ENCODE results near the gene SCUBE3.

SCUBE3 gene

DNA sequence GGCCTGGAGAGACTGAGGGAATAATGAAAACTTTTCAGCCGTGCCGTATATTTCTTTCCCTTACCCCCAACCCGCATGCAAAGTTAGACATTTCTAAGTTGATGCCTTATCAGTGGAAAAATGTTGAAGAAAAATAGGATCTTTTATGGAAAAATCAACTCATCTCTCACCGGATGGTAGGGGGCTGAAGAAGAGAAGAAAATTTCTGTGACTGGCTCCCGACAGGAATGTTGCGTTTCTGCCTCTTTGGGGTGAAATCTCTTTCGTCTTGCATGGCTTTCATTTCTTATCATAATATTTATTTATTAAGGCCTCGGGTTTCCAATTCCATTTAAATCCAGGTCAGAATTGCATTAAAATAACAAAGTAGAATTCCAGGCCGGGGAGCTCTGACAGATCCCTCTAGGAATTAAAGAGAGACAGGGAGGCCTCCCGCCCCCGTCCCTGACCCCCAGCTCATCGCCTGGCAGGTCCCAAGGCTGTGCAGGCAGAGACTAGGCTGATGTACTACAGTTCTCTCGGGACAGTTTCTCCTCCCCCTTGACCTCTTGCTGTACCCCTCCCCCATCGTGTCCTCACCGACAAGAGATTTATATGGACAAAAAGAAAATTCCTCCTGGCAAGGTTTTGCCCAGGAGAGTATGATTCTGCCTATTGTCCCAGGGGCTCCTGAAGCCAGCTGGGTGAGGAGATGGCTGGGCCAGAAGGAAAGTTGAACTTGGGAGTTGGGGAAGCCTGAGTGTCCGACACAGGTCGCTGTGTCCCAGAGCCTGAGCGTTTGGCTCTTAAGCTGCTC is 1.3 kb downstream of the SCUBE3 start:
- DNase-seq: no peak

DNA sequence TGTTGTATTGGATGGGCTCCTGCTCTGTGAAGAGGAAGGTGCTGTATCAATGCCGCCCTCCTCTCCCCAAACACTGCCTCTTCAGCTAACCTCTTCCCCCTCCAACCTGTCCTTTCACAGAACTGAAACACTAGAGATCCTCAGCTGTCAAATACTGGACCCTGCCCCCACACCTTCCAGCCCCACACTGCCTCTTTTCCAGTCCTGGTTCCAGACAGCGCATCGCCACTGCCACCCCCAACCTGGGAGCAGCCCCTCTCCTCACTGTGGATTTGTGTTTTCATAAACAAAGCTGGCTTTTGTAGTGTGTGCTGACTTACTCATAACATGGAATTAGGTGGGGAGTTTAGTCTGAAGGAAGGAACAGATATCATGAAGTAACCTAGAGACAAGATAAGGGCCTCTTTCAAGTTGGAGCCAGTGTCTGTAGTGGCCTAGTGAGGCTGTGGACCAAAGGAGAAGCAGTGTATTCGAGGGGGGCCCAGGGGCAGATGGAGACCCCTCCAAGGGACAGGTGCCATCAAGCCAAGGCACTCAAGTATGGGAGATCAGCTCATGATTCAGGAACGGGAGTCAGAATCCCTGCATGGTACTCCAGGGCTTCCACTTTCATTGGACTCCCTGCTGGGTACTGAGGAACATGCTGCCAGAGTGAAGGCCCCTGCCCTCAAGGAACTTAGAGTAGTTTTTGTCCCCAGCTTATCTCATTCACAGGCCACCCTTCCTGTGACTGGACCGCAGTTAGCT is 2.1 kb downstream of the SCUBE3 start:
- DNase-seq: no peak

DNA sequence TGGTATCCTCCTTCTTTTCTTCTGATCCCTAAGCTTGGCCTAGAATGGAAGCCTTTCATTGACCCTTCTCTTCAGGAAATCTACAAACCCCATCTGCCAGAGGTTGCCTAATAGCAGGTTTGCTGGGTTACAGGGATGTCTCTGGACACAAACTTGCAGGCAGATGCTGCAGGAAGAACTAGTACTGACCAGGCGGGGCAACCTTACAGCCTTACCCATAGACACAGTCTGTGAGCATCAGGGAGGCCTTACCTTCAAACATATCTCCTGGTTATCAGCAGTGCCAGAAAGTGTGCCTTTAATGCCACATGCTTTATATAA is 2.6 kb downstream of the SCUBE3 start:
- DNase-seq: no peak

DNA sequence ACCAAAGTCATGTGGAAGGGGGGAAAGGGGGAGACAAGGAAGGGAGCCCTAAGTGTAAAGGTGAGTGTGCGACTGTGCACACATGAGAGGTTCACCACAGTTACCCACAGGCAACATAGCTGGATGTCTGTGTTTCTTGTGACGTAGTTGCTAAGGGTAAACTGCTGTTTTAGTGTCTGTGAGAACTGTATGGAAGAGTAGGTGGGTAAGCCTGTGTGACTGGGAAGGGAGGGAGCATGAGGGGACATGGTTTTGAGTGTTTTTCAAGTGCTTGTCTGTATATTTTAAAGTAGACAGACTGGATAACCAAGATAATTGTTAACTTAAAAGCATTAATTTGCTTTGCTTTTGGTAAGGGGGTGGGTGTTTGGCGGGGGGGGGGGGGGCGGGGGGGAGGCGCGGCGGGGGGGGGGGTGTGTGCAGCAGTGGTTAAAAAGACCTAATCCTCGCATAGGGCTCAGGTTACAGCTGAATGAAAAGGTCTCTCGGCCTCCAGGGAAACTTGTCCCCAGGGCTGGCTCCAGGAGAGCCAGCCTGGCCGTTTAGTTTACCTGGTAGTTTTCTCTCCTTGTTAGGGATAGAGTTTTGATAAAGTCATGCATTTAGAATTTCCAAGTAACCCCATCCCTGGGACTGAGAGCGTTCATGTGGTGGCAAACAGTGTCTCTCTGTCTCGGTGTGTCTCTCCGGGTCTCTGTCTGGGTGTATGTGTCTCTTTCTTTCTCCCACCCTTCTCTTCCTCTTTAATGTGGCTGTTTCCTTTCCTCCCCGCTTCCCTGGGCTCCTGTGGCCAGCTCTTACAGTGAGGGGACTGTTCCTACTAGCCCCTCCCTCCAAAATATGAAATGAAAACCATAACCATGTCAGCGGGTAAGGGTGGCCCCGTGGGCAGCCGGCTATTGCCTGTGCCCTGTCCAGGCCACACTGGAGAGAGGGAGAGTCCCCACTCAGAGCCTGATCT is 3.4 kb downstream of the SCUBE3 start:
- no peak for DNase-seq

DNA sequence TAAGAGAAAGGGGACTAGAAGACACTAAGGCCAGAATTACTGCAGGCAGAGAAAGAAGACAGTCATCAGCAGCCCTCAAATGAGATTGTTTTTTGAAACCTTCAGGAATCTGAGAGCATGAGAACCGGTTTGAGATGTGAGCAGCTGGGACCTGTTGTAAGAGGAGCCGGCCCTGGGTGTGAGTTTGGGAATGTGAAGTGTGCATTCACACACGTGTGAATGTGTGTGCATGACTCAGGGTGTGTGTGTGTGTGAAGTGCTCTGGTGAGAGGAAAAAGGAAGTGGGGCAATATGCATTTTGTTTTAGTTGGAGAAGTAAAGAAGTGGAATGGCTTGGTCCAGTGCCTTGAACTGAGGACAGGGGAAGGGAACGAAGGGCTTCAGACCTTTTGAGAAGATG is 4.3 kb downstream of the SCUBE3 start:
- no peak for DNase-seq

DNA sequence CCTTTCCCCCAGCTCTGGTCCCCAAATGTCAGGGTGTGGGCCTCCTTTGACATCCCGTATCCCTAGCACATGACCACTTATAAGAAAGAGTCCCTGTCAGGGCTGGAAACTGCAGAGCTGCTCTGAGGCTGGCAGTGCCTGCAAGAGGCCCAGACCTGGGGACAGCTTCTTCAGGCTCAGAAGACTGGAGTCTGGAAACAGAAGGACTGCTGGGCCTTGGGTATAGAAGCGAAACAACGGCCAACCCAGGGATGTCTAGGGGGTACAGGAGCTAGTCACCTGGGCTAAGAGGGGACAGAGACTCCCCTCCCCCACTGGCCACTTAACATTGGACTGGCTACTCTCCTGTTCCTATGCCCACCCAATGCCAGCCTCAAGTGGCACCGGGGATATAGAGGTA is 4.7 kb downstream of the SCUBE3 start:
- DNase-seq: no peak

DNA sequence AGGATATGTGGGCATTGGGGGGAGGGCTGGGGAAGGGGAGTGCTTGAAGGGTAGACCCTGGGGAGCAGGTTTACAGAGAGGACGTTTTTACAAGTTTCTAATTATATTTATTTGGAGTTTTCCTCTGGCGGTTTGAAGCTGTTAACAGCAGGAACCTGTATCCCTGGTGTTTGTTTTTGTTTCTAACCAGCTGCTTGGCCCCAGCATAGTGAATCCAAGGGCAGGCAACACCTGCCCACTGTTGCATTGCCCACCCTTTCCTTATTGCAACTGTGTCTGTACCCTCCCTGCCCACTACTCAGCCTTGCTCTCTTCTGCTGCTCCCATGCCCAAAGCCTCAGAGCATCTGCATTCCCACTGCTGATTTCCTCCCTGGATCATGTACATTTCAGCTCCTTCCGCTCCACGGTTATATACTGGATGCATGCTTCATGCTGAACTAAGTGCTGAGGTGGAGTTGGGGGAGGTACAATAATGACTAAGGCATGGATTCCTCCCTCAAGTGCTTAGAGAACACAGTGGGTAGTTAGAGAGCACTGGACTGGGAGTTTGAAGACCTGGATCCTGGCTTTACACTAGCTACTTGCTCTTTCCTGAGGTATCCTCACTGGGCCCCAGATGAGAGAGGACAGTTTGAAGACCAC is 6.0 kb downstream of the SCUBE3 start:
- no peak for DNase-seq

DNA sequence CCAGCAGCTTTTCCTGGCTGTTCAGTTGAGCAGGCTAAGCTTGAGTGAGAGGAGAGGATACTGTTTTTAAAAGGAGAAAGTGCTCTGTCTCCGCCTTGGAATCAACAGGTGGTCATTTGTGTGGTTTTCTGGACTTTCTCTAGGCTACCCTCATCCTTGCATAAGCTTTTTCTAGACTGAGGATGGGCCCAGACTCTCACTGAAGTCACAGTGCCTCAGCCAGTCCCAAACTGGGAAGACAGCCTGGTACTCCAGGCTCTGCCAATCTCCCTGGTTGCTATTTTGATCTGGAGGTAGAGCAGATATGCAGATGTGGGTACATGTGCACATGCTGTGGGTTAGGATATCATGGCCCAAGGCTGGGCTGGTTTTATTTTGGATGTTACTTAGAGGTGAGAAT is 7.0 kb downstream of the SCUBE3 start:
- DNase-seq: no peak

DNA sequence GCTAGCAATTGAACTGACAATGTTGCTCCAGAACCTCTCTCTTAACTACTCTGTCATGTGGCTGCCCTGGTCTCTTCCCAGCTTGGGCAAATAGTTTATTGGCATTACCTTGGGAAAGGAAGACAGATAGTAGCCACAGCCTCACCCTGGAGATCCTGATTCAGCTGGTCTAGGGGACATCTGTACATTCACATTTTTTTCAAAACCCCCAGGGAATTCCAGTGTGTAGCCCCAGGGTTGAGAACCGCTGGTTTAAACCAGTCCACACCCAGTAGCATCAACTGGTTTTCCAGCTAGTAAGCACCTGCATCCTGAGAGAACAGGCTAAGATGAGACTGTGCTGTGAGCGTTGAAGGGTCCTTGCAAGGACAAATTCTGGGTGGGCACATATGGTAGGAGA is 9.6 kb downstream of the SCUBE3 start:
- no peak for DNase-seq

DNA sequence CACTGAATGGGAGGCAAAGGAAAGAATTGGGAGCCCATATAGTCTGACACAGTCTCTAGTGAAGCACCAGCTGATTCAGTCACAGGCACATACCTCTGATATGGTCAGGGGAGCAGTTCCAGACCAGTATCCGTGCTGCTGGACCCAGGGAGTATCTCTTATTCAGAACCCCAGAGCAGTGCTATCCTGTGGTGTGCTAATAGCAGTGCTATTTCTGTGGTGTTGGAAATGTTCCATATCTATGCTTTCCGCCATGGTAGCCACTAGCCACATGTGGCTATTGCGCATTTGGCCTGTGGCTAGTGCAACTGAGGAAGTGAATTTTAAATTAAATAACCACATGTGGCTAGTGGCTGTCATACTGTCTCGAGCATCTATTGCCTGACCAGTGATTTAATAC is 11.0 kb downstream of the SCUBE3 start:
- DNase-seq: no peak

DNA sequence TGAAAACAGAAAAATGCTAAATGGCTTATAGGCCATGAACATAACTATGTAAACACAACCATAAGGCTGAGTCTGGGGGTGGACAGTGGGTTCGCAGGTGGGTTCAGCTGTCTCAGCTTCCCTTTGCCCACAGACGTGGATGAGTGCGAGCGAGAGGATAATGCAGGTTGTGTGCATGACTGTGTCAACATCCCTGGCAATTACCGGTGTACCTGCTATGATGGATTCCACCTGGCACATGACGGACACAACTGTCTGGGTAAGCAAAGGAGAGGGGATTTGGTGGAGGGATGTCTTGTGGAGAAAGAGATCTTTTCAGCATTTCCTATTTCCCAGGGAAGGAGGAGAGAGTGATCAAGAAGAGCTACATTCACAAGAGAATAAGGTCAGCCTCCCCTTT is 14.7 kb downstream of the SCUBE3 start:
- no peak for DNase-seq

DNA sequence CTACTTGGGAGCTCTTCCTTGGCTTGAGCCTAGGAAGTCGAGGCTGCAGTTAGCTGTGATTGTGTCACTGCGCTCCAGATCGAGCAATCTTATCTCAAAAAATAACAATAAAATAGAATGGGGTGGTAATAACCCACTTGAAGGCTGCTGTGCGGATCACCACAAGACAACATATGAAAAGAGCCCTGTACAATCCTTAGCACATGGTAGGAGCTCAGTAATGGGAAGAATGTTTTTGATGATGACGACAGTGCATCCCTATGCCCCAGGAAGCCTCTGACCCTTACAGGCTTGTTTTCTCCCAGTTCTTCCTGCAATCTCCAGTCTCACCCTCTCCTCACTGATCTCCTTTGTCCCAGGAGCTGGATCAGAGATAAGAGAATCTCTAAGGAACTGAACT is 15.5 kb downstream of the SCUBE3 start:
- DNase-seq: no peak

DNA sequence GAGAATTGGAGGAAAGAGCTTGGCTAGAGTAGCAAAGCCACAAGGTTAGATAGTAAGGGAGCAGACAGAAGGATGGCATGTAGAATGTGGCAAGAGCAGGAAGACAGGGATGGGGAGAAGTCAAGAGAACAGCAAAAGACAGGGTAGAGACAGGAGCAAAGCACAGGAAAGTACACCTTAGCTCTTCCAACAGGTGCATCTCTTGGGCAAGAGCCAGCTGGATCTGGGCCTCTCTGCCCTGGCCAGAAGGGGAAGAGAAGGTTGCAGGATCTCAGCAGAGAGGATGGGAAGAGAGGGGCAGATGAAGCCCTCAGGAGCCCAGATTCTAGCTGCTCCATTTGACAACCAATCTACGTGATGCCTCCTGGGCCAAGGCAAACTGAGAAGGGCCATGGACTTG is 16.7 kb downstream of the SCUBE3 start:
- no peak for DNase-seq

DNA sequence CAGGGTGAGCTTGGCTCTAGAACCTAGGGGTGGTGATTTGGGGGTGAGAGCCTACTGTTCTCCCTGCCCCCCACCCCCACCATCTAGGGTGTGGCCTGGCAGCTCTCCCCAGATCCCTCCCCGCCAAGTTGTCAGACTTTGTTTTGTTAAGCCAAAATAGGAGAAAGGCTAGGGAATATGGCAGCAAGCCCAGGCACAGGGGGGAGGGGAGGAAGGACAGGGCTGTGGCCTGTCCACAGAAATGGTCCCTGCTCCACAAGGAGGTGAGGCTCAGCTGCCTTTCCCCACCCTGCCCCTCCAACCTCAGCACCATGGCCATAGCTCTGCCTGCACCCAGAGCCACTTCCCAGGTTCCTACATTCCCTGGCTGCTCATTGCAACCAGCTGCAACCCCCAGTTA is 17.2 kb downstream of the SCUBE3 start:
- no peak for DNase-seq

DNA sequence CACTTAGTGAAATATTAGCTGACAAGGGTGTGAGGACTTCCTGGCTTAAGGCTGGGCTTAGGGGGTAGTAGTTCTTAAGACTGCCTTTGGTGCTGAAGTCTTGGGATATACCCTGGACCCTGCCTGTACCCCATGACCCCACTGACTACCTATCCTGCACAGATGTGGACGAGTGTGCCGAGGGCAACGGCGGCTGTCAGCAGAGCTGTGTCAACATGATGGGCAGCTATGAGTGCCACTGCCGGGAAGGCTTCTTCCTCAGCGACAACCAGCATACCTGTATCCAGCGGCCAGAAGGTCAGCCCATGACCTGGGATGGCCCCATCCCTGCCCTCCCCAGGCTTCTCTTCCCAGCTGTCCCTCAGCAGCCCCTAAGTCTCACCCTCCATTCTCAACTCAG is 17.8 kb downstream of the SCUBE3 start:
- no peak for DNase-seq

DNA sequence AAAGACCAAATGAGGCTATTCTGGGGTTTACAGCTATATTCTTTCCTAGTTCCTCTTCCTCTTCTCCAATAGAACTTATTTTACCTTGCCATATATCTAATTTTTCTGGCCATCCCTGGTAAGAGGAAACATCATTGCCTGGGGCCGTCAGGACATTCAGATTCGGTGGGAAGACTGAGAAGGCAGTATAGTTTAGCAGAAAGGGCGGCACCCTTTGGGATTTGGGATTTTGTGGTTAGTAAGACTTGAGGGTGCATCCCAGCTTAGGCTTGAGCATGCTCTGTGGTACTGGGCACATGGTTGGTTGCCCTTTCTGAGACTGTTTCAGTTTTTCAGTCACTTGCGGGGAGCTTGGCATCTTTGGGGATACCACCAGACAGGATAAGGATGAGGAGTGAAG is 21.1 kb downstream of the SCUBE3 start:
- DNase-seq: no peak

DNA sequence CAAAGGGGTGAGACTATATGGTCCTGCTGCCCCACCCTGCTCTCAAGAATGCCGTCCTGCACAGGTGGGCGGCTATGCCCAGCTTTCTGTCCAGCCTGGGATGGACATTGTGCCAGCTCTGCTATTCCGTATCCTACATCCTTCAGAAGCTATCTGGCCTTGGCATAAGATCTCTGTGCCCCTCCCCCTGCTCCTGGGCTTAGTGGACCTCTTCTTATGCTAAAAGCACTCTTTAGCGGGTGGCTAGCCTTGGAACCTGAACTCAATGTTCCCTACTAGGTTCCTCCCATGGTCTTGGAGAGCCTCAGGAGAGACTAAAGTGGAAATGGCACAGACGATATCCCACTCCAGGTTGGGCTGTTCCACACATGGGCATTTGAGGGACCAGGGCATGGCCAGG is 22.5 kb downstream of the SCUBE3 start:
- DNase-seq: no peak

DNA sequence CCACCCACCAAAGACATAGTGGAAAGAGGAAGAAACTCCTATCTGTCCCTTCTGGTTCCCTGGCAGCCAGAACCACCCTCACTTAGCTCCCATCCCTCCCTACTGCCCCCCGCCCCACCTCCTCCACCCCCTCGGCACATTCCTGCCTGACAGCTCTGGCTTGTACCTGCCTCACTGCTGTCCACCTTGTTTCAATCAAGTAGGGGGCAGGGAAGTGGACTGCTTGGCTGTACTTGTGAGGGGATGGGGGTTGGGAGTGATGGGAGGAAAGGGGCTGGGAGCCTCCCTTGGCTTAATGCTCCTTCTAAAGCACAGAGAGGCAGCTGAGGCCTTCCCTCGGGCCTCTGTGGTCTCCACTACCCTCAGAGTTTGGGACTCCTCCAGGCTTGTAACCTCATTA is 23.7 kb downstream of the SCUBE3 start:
- no peak for DNase-seq

DNA sequence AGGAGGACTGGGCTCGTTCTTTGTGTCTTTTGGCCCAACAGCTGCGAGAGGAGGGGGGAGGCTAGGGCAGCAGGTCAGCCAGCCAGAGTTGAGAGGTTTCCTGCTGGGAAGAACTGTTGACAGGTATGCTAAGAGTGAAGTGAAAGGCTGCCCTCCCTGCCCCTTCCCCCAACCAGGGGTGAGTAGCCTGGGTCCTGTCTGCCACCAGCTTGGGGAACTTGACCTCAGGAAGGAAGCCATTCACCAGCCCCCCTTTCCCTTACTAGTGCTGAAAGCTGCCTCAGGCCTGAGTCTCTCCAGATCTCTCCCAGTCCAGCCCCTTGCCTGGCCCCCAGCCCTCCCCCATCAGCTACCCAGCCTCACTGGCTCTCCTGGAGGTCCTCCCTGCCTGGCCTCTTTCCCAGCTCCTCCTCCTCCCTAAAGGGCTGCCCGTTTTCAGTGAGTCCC is 25.1 kb downstream of the SCUBE3 start:
- DNase-seq: no peak

DNA sequence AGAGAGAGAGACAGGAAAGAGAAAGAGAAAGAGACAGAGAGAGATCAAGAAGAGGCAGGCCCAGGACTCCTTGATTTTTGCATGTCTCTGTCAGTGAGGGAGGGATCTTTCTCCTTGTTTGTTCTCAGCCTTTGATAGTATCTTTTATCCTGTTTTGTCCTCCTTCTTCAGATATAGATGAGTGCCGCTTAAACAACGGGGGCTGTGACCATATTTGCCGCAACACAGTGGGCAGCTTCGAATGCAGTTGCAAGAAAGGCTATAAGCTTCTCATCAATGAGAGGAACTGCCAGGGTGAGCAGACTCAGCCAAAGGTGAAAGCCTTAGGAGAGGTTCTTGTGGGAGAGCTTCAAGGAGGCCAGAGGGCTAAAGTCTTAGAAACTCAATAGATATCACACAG is 25.8 kb downstream of the SCUBE3 start:
- DNase-seq: no peak

DNA sequence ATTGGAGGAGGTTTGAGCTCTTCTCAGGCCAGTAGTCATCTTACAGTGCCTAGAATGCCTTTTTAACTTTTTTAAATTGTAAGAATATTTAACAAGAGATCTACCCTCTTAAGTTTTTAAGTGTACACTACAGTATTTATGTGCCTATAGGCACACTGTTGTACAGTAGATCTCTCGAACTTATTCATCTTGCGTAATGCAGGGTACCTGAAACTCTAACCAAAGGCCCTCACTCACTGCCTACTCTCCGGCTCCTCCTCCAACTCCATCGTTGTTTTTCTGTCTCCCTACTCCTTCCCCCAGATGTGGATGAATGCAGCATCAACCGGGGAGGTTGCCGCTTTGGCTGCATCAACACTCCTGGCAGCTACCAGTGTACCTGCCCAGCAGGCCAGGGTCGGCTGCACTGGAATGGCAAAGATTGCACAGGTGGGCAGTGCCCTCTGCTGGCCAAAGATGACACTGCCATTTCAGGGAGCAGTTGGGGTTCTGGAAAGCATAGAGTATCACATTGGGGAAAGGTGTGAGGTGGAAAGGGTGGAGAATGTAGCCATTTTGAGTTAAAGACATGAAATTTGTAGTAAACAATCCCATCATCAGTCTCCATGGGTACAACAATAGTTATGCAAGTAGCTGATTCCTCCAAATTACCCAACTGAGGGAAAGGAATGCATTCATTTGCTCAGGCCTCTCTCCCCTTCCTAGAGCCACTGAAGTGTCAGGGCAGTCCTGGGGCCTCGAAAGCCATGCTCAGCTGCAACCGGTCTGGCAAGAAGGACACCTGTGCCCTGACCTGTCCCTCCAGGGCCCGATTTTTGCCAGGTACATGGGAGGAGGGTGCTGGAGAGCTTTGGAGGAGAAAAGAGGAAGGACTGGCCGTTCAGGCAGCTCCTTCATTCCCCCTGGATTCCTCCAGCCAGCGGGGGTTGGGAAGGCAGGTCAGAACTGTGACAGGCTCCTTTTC is 27.4 kb downstream of the SCUBE3 start:
- no peak for DNase-seq

DNA sequence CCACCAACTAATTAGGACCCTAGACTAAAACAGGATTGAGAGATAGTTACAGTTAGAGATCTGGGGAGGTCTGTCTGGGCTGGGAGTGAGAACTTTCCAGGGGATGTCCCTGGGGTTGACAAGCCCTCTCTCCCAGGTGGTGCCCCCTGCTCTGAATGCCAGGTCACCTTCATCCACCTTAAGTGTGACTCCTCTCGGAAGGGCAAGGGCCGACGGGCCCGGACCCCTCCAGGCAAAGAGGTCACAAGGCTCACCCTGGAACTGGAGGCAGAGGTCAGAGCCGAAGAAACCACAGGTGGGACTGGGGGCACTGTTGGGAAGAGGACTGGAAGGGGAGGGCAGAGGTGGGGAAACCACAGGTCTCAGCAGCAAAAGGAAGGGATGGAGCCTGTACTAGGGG is 28.7 kb downstream of the SCUBE3 start:
- DNase-seq: no peak

Data from SHP77 treated with DMSO at 0.1 percent for 48 hours (cell line).